A673 (cell line): ENCODE measurements around the gene EXD3. TPM values are rescaled to one million over a fixed set of nuclear protein-coding genes. Genes with fewer than 3 reads are reported as not detected.

Experiments
- BruUV-seq: library from RNA; stranded (reverse); fragments of 400-500 nt; replicated peaks from 2 replicates; lab custom pipeline; 2021; lab: Mats Ljungman, UMichigan
- CTCF ChIA-PET: fragments of 300-600 bp; sonication (Branson Sonifier 250); formaldehyde crosslinking; loops from one replicate; lab custom pipeline; 2022; ENCODE audit warnings: antibody characterized with exemption; lab: Charles Lee
- POLR2A ChIA-PET: fragments of 300-600 bp; sonication (Branson Sonifier 250); formaldehyde crosslinking; loops from one replicate; lab custom pipeline; 2022; ENCODE audit warnings: antibody characterized with exemption; ENCODE audit not compliant: low non-redundant PET; lab: Charles Lee
- DNase-seq: peaks from one replicate; pipeline ENCODE4 v3.0.0-alpha.2; 2015; ENCODE audit warnings: low spot score
- H3K27ac ChIP-seq: fragments of 200-600 bp; sonication (generic); 2 replicates; pipeline ENCODE4 v1.5.1; 2016; ENCODE audit warnings: mixed run types, low read depth, mild to moderate bottlenecking, mixed read lengths, antibody characterized with exemption, low read length; ENCODE audit not compliant: poor library complexity, severe bottlenecking
- H3K27me3 ChIP-seq: fragments of 200-600 bp; sonication (generic); replicated peaks from 2 replicates; pipeline ENCODE4 v1.6.1; 2017; ENCODE audit warnings: mixed run types, low read depth, mild to moderate bottlenecking, mixed read lengths, antibody characterized with exemption, low read length; ENCODE audit not compliant: insufficient read depth, poor library complexity
- H3K36me3 ChIP-seq: fragments of 200-600 bp; sonication (generic); 2 replicates; pipeline ENCODE4 v1.6.1; 2016; ENCODE audit warnings: mixed run types, mild to moderate bottlenecking, mixed read lengths, antibody characterized with exemption, low read length; ENCODE audit not compliant: insufficient read depth, poor library complexity, severe bottlenecking
- H3K4me1 ChIP-seq: fragments of 200-600 bp; sonication (generic); 2 replicates; pipeline ENCODE4 v1.6.1; 2017; ENCODE audit warnings: mixed run types, mild to moderate bottlenecking, mixed read lengths, antibody characterized with exemption, low read length; ENCODE audit not compliant: insufficient read depth, poor library complexity, severe bottlenecking
- H3K4me3 ChIP-seq: fragments of 200-600 bp; sonication (generic); 2 replicates; pipeline ENCODE4 v1.5.1; 2016; ENCODE audit warnings: low read depth, mixed run types, mild to moderate bottlenecking, mixed read lengths, low read length; ENCODE audit not compliant: poor library complexity, severe bottlenecking
- H3K9me3 ChIP-seq: fragments of 200-600 bp; sonication (generic); 2 replicates; pipeline ENCODE4 v1.6.1; 2016; ENCODE audit warnings: mixed run types, low read depth, mild to moderate bottlenecking, mixed read lengths, antibody characterized with exemption, low read length; ENCODE audit not compliant: poor library complexity, severe bottlenecking
- CTCF ChIP-seq: fragments of 300-800, 200-600 bp; sonication (generic); conservative IDR thresholded peaks from 2 replicates; pipeline ENCODE4 v1.5.1; 2017; ENCODE audit warnings: low read depth, mild to moderate bottlenecking, antibody characterized with exemption, low read length, moderate library complexity, mixed read lengths
- EZH2 ChIP-seq: fragments of 200-600 bp; sonication (generic); IDR thresholded peaks from 2 replicates; pipeline ENCODE4 v1.6.1; 2017; ENCODE audit warnings: borderline replicate concordance, low read depth, mild to moderate bottlenecking, mixed read lengths, antibody characterized with exemption, low read length; ENCODE audit not compliant: poor library complexity, severe bottlenecking
- intact Hi-C: fragments of 100-400 bp; cut with micrococcal nuclease; formaldehyde crosslinking; loops from one replicate; pipeline ENCODE4 v1.10.0; 2022; ENCODE audit not compliant: unreplicated experiment
- total RNA-seq: library from RNA; stranded (reverse); gene quantifications from 2 replicates; pipeline ENCODE4 v1.2.3, GENCODE V29; 2021

Gene EXD3
- total RNA-seq, 1 experiment from 2014 or later = 6.3 TPM

GRCh38 chr9:137382444-137383080 is 40.4 kb downstream of the EXD3 start:
- no TSS peak for BruUV-seq
- H3K4me1 ChIP-seq = no peaks in the 10 kb centered on the region
- no peak for DNase-seq
- no peak for TF ChIP-seq EZH2
- no peak overlapping the region for H3K27ac ChIP-seq
- POLR2A ChIA-PET = no interaction called here
- intact Hi-C loops = no loop called here
- H3K27me3 ChIP-seq = no peaks in the 10 kb centered on the region
- no peaks in the 10 kb centered on the region for H3K9me3 ChIP-seq
- CTCF ChIA-PET = no interaction called here
- H3K4me3 ChIP-seq = no peak overlapping the region
- H3K36me3 ChIP-seq = no peaks in the 10 kb centered on the region

GRCh38 chr9:137381501-137382443 is 41.2 kb downstream of the EXD3 start:
- H3K27me3 ChIP-seq = no peaks in the 10 kb centered on the region
- no TSS peak for BruUV-seq

GRCh38 chr9:137380606-137381005 is 42.4 kb downstream of the EXD3 start:
- H3K27ac ChIP-seq = no peak overlapping the region
- TF ChIP-seq CTCF (no peak), EZH2 (no peak)
- BruUV-seq = no TSS peak
- H3K4me1 ChIP-seq = no peaks in the 10 kb centered on the region
- DNase-seq = no peak
- intact Hi-C loops = no loop called here
- no peak overlapping the region for H3K4me3 ChIP-seq
- H3K36me3 ChIP-seq = no peaks in the 10 kb centered on the region
- CTCF ChIA-PET = no interaction called here
- POLR2A ChIA-PET = no interaction called here
- no peaks in the 10 kb centered on the region for H3K9me3 ChIP-seq
- H3K27me3 ChIP-seq = no peaks in the 10 kb centered on the region

More at GRCh38 chr9:137381501-137382443, 41.2 kb downstream of the EXD3 start:
- intact Hi-C loops = no loop called here
- ChIA-PET POLR2A (no interaction called here), CTCF (no interaction called here)
- TF ChIP-seq EZH2 (no peak), CTCF (no peak)
- H3K9me3 ChIP-seq = no peaks in the 10 kb centered on the region
- H3K36me3 ChIP-seq = no peaks in the 10 kb centered on the region
- no peak overlapping the region for H3K4me3 ChIP-seq
- H3K27ac ChIP-seq = no peak overlapping the region
- H3K4me1 ChIP-seq = no peaks in the 10 kb centered on the region
- DNase-seq = no peak
